ENCODE data around the gene EML4. TPM values are rescaled to one million over a fixed set of nuclear protein-coding genes. Genes with fewer than 3 reads are reported as not detected.
A peak's percentile ranks its signal among the peaks of the same experiment; 100 is the strongest.

EML4 gene
- total RNA-seq, 1 donor from 2014 or later: 109 TPM

GRCh38 chr2:42350434-42351063, 181.4 kb downstream of the EML4 start:
- TF ChIP-seq CTCF (IDR thresholded peaks at IDR 0.05): no peak
- Histone ChIP-seq H3K27ac (no peak overlapping the region), H3K36me3 (peaks cover 47% of the 10 kb centered on the region), H3K27me3 (ENCODE audit: low read depth) (no peaks in the 10 kb centered on the region), H3K4me3 (no peak overlapping the region), H3K4me1 (peaks cover 8% of the 10 kb centered on the region), H3K9me3 (no peaks in the 10 kb centered on the region)
- DNase-seq (no peak), ATAC-seq (no peak)
- intact Hi-C loops (cut with DNase I): no loop called here

GRCh38 chr2:42351864-42352263, 182.7 kb downstream of the EML4 start:
- intact Hi-C loops (cut with DNase I): no loop called here
- H3K4me3 ChIP-seq: no peak overlapping the region
- H3K9me3 ChIP-seq: no peaks in the 10 kb centered on the region
- ATAC-seq (no peak), DNase-seq (no peak)
- TF ChIP-seq CTCF (IDR thresholded peaks at IDR 0.05): no peak
- no peaks in the 10 kb centered on the region for H3K27me3 ChIP-seq (ENCODE audit: low read depth)
- H3K36me3 ChIP-seq: peaks cover 37% of the 10 kb centered on the region
- H3K27ac ChIP-seq: no peak overlapping the region
- peaks cover 8% of the 10 kb centered on the region for H3K4me1 ChIP-seq

- intact Hi-C loops (cut with DNase I): no loop called here
- Histone ChIP-seq H3K27ac (no peak overlapping the region), H3K4me1 (peaks cover 11% of the 10 kb centered on the region), H3K4me3 (no peak overlapping the region), H3K27me3 (ENCODE audit: low read depth) (no peaks in the 10 kb centered on the region), H3K9me3 (no peaks in the 10 kb centered on the region), H3K36me3 (peaks cover 34% of the 10 kb centered on the region)
- TF ChIP-seq CTCF (IDR thresholded peaks at IDR 0.05): no peak
- DNase-seq (no peak), ATAC-seq (no peak)
Observed at GRCh38 chr2:42353792-42354429, 184.8 kb downstream of the EML4 start.

GRCh38 chr2:42359304-42359964, 190.3 kb downstream of the EML4 start:
- Histone ChIP-seq H3K36me3 (no peaks in the 10 kb centered on the region), H3K27me3 (ENCODE audit: low read depth) (no peaks in the 10 kb centered on the region), H3K4me3 (peak overlapping the region; percentile 100), H3K27ac (no peak overlapping the region), H3K4me1 (peaks cover 34% of the 10 kb centered on the region), H3K9me3 (no peaks in the 10 kb centered on the region)
- DNase-seq (no peak), ATAC-seq (no peak)
- intact Hi-C loops (cut with DNase I): no loop called here
- TF ChIP-seq CTCF (IDR thresholded peaks at IDR 0.05): no peak

GRCh38 chr2:42359965-42360483, 190.9 kb downstream of the EML4 start:
- Histone ChIP-seq H3K4me1 (peaks cover 30% of the 10 kb centered on the region), H3K27ac (peak overlapping the region; percentile 98)
- ATAC-seq: no peak

More at GRCh38 chr2:42359965-42360483, 190.9 kb downstream of the EML4 start:
- Histone ChIP-seq H3K36me3 (no peaks in the 10 kb centered on the region), H3K9me3 (no peaks in the 10 kb centered on the region), H3K27me3 (ENCODE audit: low read depth) (no peaks in the 10 kb centered on the region), H3K4me3 (peak overlapping the region; percentile 100)
- no peak for TF ChIP-seq CTCF (IDR thresholded peaks at IDR 0.05)
- intact Hi-C loops (cut with DNase I): no loop called here
- DNase-seq: no peak
